NCI-H345 (cell line): ENCODE results near the gene KRT15.
"Not testable (repeated sequence)": the region's sequence is repeated elsewhere in the genome, so short reads cannot be mapped to it uniquely, and the experiment has no call there.

Experiments used
- DNase-seq: peaks from one replicate; lab custom pipeline; 2025; lab: John Stamatoyannopoulos, UW

KRT15 gene

GRCh38 chr17:41544491-41544892, 25.8 kb upstream of the KRT15 start:
- DNase-seq: peak; percentile 52

GRCh38 chr17:41542786-41543185, 24.1 kb upstream of the KRT15 start:
- DNase-seq: not testable (repeated sequence)

GRCh38 chr17:41542357-41542756, 23.7 kb upstream of the KRT15 start:
- no peak for DNase-seq

- DNase-seq: no peak
Observed at GRCh38 chr17:41540921-41541625, 22.4 kb upstream of the KRT15 start.

- DNase-seq: peak; percentile 62
Observed at GRCh38 chr17:41539979-41540701, 21.4 kb upstream of the KRT15 start.

GRCh38 chr17:41539071-41539492, 20.4 kb upstream of the KRT15 start:
- no peak for DNase-seq

- DNase-seq: no peak
Observed at GRCh38 chr17:41538565-41538991, 19.9 kb upstream of the KRT15 start.

- DNase-seq: no peak
Observed at GRCh38 chr17:41537990-41538389, 19.3 kb upstream of the KRT15 start.

GRCh38 chr17:41537614-41537954, 18.9 kb upstream of the KRT15 start:
- DNase-seq: no peak

- DNase-seq: no peak
Observed at GRCh38 chr17:41536741-41537613, 18.3 kb upstream of the KRT15 start.

GRCh38 chr17:41535764-41536481, 17.2 kb upstream of the KRT15 start:
- DNase-seq: no peak

- no peak for DNase-seq
Observed at GRCh38 chr17:41534899-41535546, 16.3 kb upstream of the KRT15 start.

GRCh38 chr17:41533613-41534012, 14.9 kb upstream of the KRT15 start:
- no peak for DNase-seq

GRCh38 chr17:41532947-41533570, 14.4 kb upstream of the KRT15 start:
- DNase-seq: no peak

- no peak for DNase-seq
Observed at GRCh38 chr17:41531993-41532392, 13.3 kb upstream of the KRT15 start.

- no peak for DNase-seq
Observed at GRCh38 chr17:41530062-41531048, 11.7 kb upstream of the KRT15 start.

- peak; percentile 84 for DNase-seq
Observed at GRCh38 chr17:41529491-41529915, 10.8 kb upstream of the KRT15 start.

- peak; percentile 90 for DNase-seq
Observed at GRCh38 chr17:41528959-41529353, 10.3 kb upstream of the KRT15 start.
